Lung (tissue), 12 donors: Measurements from ENCODE around the gene SCAPER. TPM values are rescaled to one million over a fixed set of nuclear protein-coding genes. Genes with fewer than 3 reads are reported as not detected.

Experiments
- ATAC-seq: fragments of 200-7000 bp; cut with Tn5 transposase; one replicate; pipeline ENCODE4 v1.9.1; 2020; ENCODE audit warnings: moderate number of reproducible peaks; ENCODE audit not compliant: insufficient read depth, low FRiP score
- DNase-seq, 3 donors: peaks; one replicate each; pipeline ENCODE4 v3.0.0-alpha.2; 2013 to 2017
- H3K27ac ChIP-seq, 2 donors: one replicate each; pipeline ENCODE4 v1.5.1; 2013; ENCODE audit warnings: mild to moderate bottlenecking in 2 of 2, moderate library complexity in 2 of 2, control low read depth in 1 of 2, inconsistent platforms in 1 of 2, low read depth in 1 of 2, low read length in 1 of 2
- H3K27me3 ChIP-seq, 3 donors: one replicate each; pipeline ENCODE4 v1.5.1; 2013; ENCODE audit warnings: low read length in 2 of 3; ENCODE audit not compliant: control insufficient read depth in 3 of 3, insufficient read depth in 3 of 3
- H3K36me3 ChIP-seq, 4 donors: one replicate each; pipeline ENCODE4 v1.5.1; 2013; ENCODE audit warnings: low read length in 4 of 4, mild to moderate bottlenecking in 1 of 4, moderate library complexity in 1 of 4; ENCODE audit not compliant: control insufficient read depth in 4 of 4, insufficient read depth in 4 of 4
- H3K4me1 ChIP-seq, 5 donors: one replicate each; pipeline ENCODE4 v1.5.1; 2013; ENCODE audit warnings: low read length in 5 of 5, mild to moderate bottlenecking in 2 of 5, moderate library complexity in 1 of 5; ENCODE audit not compliant: control insufficient read depth in 5 of 5, insufficient read depth in 5 of 5
- H3K4me3 ChIP-seq: one replicate; pipeline ENCODE4 v1.5.1; 2013; ENCODE audit warnings: mild to moderate bottlenecking, control low read depth, moderate library complexity
- H3K9ac ChIP-seq, 2 donors: one replicate each; pipeline ENCODE4 v1.5.1; 2013; ENCODE audit warnings: low read length in 2 of 2, control low read depth in 1 of 2; ENCODE audit not compliant: insufficient read depth in 1 of 2
- H3K9me3 ChIP-seq, 4 donors: one replicate each; pipeline ENCODE4 v1.5.1; 2013; ENCODE audit warnings: low read length in 3 of 4, mild to moderate bottlenecking in 1 of 4, moderate library complexity in 1 of 4; ENCODE audit not compliant: control insufficient read depth in 4 of 4, insufficient read depth in 3 of 4
- CTCF ChIP-seq: IDR thresholded peaks from 2 replicates; pipeline ENCODE4 v1.5.1; 2012; ENCODE audit warnings: mild to moderate bottlenecking; ENCODE audit errors: control extremely low read depth, extremely low read depth
- WGBS, 2 donors: extraction: QIAGEN DNeasy Blood & Tissue Kit; methylation state at CpG; one replicate each; pipeline ENCODE4 v1.1.7; 2013; 5-methylcytosine and 5-hydroxymethylcytosine counted together
- polyA plus RNA-seq, 2 donors: library from polyadenylated mRNA; stranded (reverse); fragments of 200-250 nt; gene quantifications; one replicate each; pipeline ENCODE4 v1.2.1, GENCODE V29; 2013
- total RNA-seq, 2 donors: library from RNA; depleted of rRNA in 1 of 2; stranded (reverse); fragments of >200 nt in 1 of 2; gene quantifications; one replicate each; pipeline ENCODE4 v1.2.1, GENCODE V29; 2014 to 2021
- donor health status: control.
- donor health status: control.
- donor health status: Bipolar disorder and iron deficiency.
- donor health status: healthy.
- donor health status: DM: yes; HTN: yes; CAD: no.

The SCAPER gene
- total and polyA plus RNA-seq, 4 donors: 3.9 to 40.2 (median 19.5) TPM

GRCh38 chr15:76480267-76480666 is 424.9 kb downstream of the SCAPER start:
- no peak overlapping the region for H3K27ac ChIP-seq
- no peaks in the 10 kb centered on the region for H3K9me3 ChIP-seq
- ATAC-seq: no peak
- TF ChIP-seq CTCF: no peak
- no peaks in the 10 kb centered on the region for H3K36me3 ChIP-seq
- no peak overlapping the region for H3K4me3 ChIP-seq
- DNase-seq: no peak
- H3K27me3 ChIP-seq: no peaks in the 10 kb centered on the region
- H3K4me1 ChIP-seq: no peaks in the 10 kb centered on the region
- 93 to 98% methylated on average over 3 of the region's 3 CpGs for WGBS, 2 donors
- H3K9ac ChIP-seq: no peak overlapping the region

DNA sequence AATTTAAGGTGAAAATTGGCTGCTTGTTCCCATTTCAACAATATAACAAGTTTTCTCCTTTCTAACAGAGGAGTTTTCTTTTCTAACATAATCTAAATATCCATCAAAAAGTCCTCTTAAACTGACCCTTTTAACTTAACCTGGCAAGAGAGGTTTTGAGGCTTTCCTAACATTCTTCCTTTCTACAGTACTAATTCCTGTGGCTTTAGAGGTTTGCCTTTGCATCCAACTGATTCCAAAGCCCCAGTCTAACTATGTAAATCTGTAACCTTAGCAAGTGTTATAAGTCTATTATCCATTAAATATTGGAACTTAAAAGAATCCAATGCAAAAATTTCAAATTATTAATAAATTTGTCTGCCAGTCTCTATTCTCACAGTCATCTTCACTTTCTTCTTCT is 434.4 kb downstream of the SCAPER start:
- Histone ChIP-seq H3K4me3 (no peak overlapping the region), H3K27ac (no peak overlapping the region), H3K9me3 (peaks cover 0 to 4% (median 0%) of the 10 kb centered on the region in 4 donors), H3K36me3 (peaks cover 0 to 16% (median 1%) of the 10 kb centered on the region in 4 donors), H3K27me3 (no peaks in the 10 kb centered on the region), H3K9ac (no peak overlapping the region), H3K4me1 (no peaks in the 10 kb centered on the region)
- DNase-seq: no peak
- TF ChIP-seq CTCF: no peak
- no peak for ATAC-seq

GRCh38 chr15:76468722-76469121 is 436.4 kb downstream of the SCAPER start:
- no peak for ATAC-seq
- 98% methylated on average over 2 of the region's 2 CpGs for WGBS, 2 donors
- no peak overlapping the region for H3K27ac ChIP-seq
- H3K36me3 ChIP-seq: peaks cover 0 to 16% (median 1%) of the 10 kb centered on the region in 4 donors
- H3K4me1 ChIP-seq: no peaks in the 10 kb centered on the region
- H3K9me3 ChIP-seq: peaks cover 0 to 4% (median 0%) of the 10 kb centered on the region in 4 donors
- no peak for TF ChIP-seq CTCF
- H3K27me3 ChIP-seq: no peaks in the 10 kb centered on the region
- DNase-seq: no peak
- no peak overlapping the region for H3K4me3 ChIP-seq
- no peak overlapping the region for H3K9ac ChIP-seq

GRCh38 chr15:76467136-76467535 is 438.0 kb downstream of the SCAPER start:
- peaks cover 0 to 4% (median 0%) of the 10 kb centered on the region in 4 donors for H3K9me3 ChIP-seq
- H3K4me3 ChIP-seq: no peak overlapping the region
- H3K27ac ChIP-seq: no peak overlapping the region
- no peaks in the 10 kb centered on the region for H3K4me1 ChIP-seq
- no peaks in the 10 kb centered on the region for H3K27me3 ChIP-seq
- H3K36me3 ChIP-seq: peaks cover 0 to 16% (median 1%) of the 10 kb centered on the region in 4 donors
- TF ChIP-seq CTCF: no peak
- 93 to 94% methylated on average over 1 of the region's 1 CpG for WGBS, 2 donors
- DNase-seq (no peak), ATAC-seq (no peak)
- no peak overlapping the region for H3K9ac ChIP-seq
